ENCODE data around the gene ROBO1.

The ROBO1 gene

GRCh38 chr3:78974181-78974790 is 793.5 kb downstream of the ROBO1 start:
- DNase-seq (ENCODE audit: low read depth) = no peak

GRCh38 chr3:78972617-78973301 is 795.0 kb downstream of the ROBO1 start:
- DNase-seq (ENCODE audit: low read depth) = no peak

- DNase-seq (ENCODE audit: low read depth) = no peak
These were observed 797.1 kb downstream of the ROBO1 start for GRCh38 chr3:78970656-78971055.

GRCh38 chr3:78969483-78969882 is 798.3 kb downstream of the ROBO1 start:
- DNase-seq (ENCODE audit: low read depth) = no peak

GRCh38 chr3:78967061-78967460 is 800.7 kb downstream of the ROBO1 start:
- DNase-seq (ENCODE audit: low read depth) = no peak

GRCh38 chr3:78963771-78964170 is 804.0 kb downstream of the ROBO1 start:
- no peak for DNase-seq (ENCODE audit: low read depth)

- no peak for DNase-seq (ENCODE audit: low read depth)
These were observed 810.3 kb downstream of the ROBO1 start for GRCh38 chr3:78957456-78957855.

GRCh38 chr3:78951342-78951945 is 816.4 kb downstream of the ROBO1 start:
- DNase-seq (ENCODE audit: low read depth) = no peak

- DNase-seq (ENCODE audit: low read depth) = no peak
These were observed 826.2 kb downstream of the ROBO1 start for GRCh38 chr3:78941587-78941986.

- DNase-seq (ENCODE audit: low read depth) = no peak
These were observed 827.2 kb downstream of the ROBO1 start for GRCh38 chr3:78940626-78941025.

GRCh38 chr3:78940128-78940527 is 827.7 kb downstream of the ROBO1 start:
- DNase-seq (ENCODE audit: low read depth) = no peak

- no peak for DNase-seq (ENCODE audit: low read depth)
These were observed 830.3 kb downstream of the ROBO1 start for GRCh38 chr3:78937475-78937874.

- DNase-seq (ENCODE audit: low read depth) = no peak
These were observed 840.0 kb downstream of the ROBO1 start for GRCh38 chr3:78927759-78928158.

GRCh38 chr3:78926523-78926922 is 841.3 kb downstream of the ROBO1 start:
- DNase-seq (ENCODE audit: low read depth) = no peak

- DNase-seq (ENCODE audit: low read depth) = no peak
These were observed 843.1 kb downstream of the ROBO1 start for GRCh38 chr3:78924711-78925110.

GRCh38 chr3:78919021-78919755 is 848.6 kb downstream of the ROBO1 start:
- DNase-seq (ENCODE audit: low read depth) = no peak

- no peak for DNase-seq (ENCODE audit: low read depth)
These were observed 849.3 kb downstream of the ROBO1 start for GRCh38 chr3:78918361-78919020.

- no peak for DNase-seq (ENCODE audit: low read depth)
These were observed 850.3 kb downstream of the ROBO1 start for GRCh38 chr3:78917536-78917935.

GRCh38 chr3:78913711-78914110 is 854.1 kb downstream of the ROBO1 start:
- no peak for DNase-seq (ENCODE audit: low read depth)

- no peak for DNase-seq (ENCODE audit: low read depth)
These were observed 855.1 kb downstream of the ROBO1 start for GRCh38 chr3:78912687-78913086.

GRCh38 chr3:78912259-78912658 is 855.5 kb downstream of the ROBO1 start:
- no peak for DNase-seq (ENCODE audit: low read depth)

- DNase-seq (ENCODE audit: low read depth) = no peak
These were observed 856.4 kb downstream of the ROBO1 start for GRCh38 chr3:78911394-78911793.
